NCI-H2107 treated with DMSO at 0.1 percent for 48 hours (cell line): Measurements from ENCODE around the gene UBIAD1.
"Not testable (repeated sequence)": the region's sequence is repeated elsewhere in the genome, so short reads cannot be mapped to it uniquely, and the experiment has no call there.

Experiments used
- DNase-seq: peaks from one replicate; lab custom pipeline; 2025; ENCODE audit not compliant: unreplicated experiment; lab: John Stamatoyannopoulos, UW

Gene UBIAD1

GRCh38 chr1:11272832-11273594 lies at the start of gene UBIAD1:
TSS of gene UBIAD1 (plus strand) at chr1:11273198. CDS start at chr1:11273532, 334 bp downstream.
- peak; percentile 69 for DNase-seq

GRCh38 chr1:11227106-11228077 lies 45.6 kb upstream of the UBIAD1 start:
- no peak for DNase-seq

- DNase-seq: no peak
Measured at GRCh38 chr1:11229203-11229602, 43.8 kb upstream of the UBIAD1 start.

- no peak for DNase-seq
Measured at GRCh38 chr1:11233208-11233607, 39.8 kb upstream of the UBIAD1 start.

GRCh38 chr1:11237356-11237755 lies 35.6 kb upstream of the UBIAD1 start:
- no peak for DNase-seq

- peak; percentile 46 for DNase-seq
Measured at GRCh38 chr1:11238311-11238710, 34.7 kb upstream of the UBIAD1 start.

- DNase-seq: no peak
Measured at GRCh38 chr1:11245248-11245647, 27.8 kb upstream of the UBIAD1 start.

GRCh38 chr1:11245904-11246719 lies 26.9 kb upstream of the UBIAD1 start:
- no peak for DNase-seq

GRCh38 chr1:11248169-11248568 lies 24.8 kb upstream of the UBIAD1 start:
- DNase-seq: no peak

- no peak for DNase-seq
Measured at GRCh38 chr1:11252538-11252937, 20.5 kb upstream of the UBIAD1 start.

- DNase-seq: no peak
Measured at GRCh38 chr1:11253226-11253625, 19.8 kb upstream of the UBIAD1 start.

- no peak for DNase-seq
Measured at GRCh38 chr1:11256299-11256698, 16.7 kb upstream of the UBIAD1 start.

GRCh38 chr1:11262171-11263049 lies 10.6 kb upstream of the UBIAD1 start, which contains the start of gene MTOR:
TSS of gene MTOR (minus strand) at chr1:11262551. CDS start at chr1:11259409, 3,142 bp downstream.
- DNase-seq: peak; percentile 99

GRCh38 chr1:11266268-11267074 lies 6.5 kb upstream of the UBIAD1 start:
- DNase-seq: no peak

GRCh38 chr1:11267350-11268337 lies 5.4 kb upstream of the UBIAD1 start:
- not testable (repeated sequence) for DNase-seq

GRCh38 chr1:11272544-11272831 lies 510 bp upstream of the UBIAD1 start:
- DNase-seq: no peak

GRCh38 chr1:11273595-11274234 lies 717 bp downstream of the UBIAD1 start:
- DNase-seq: no peak

GRCh38 chr1:11279152-11279551 lies 6.2 kb downstream of the UBIAD1 start:
- DNase-seq: no peak
